Measurements from ENCODE around the gene TUT7. TPM values are rescaled to one million over a fixed set of nuclear protein-coding genes. Genes with fewer than 3 reads are reported as not detected.
"Not testable (repeated sequence)": the region's sequence is repeated elsewhere in the genome, so short reads cannot be mapped to it uniquely, and the experiment has no call there.

TUT7 gene
- total RNA-seq: 45.1 and 49.3 TPM in 2 replicates

- intact Hi-C loops (cut with micrococcal nuclease): loop anchor here (1.0 to 2.0 kb wide), 4 partner anchors 72 to 613 kb away; partner anchors contain the start of genes AGTPBP1, GAS1 and ISCA1
Observed at GRCh38 chr9:86354011-86354817, at the start of gene TUT7. TSS of gene TUT7 (minus strand) at chr9:86354410. CDS start at chr9:86353199, 1,211 bp downstream.

- intact Hi-C loops (cut with micrococcal nuclease): no loop called here
Observed at GRCh38 chr9:86402591-86402990, 48.4 kb upstream of the TUT7 start.

GRCh38 chr9:86396412-86396811 lies 42.2 kb upstream of the TUT7 start:
- intact Hi-C loops (cut with micrococcal nuclease): no loop called here

- intact Hi-C loops (cut with micrococcal nuclease): not testable (repeated sequence)
Observed at GRCh38 chr9:86390184-86390583, 36.0 kb upstream of the TUT7 start.

GRCh38 chr9:86389628-86390027 lies 35.4 kb upstream of the TUT7 start:
- intact Hi-C loops (cut with micrococcal nuclease): no loop called here

- intact Hi-C loops (cut with micrococcal nuclease): no loop called here
Observed at GRCh38 chr9:86387376-86387775, 33.2 kb upstream of the TUT7 start.

GRCh38 chr9:86383000-86383399 lies 28.8 kb upstream of the TUT7 start:
- intact Hi-C loops (cut with micrococcal nuclease): not testable (repeated sequence)

- intact Hi-C loops (cut with micrococcal nuclease): no loop called here
Observed at GRCh38 chr9:86376016-86376415, 21.8 kb upstream of the TUT7 start.

- intact Hi-C loops (cut with micrococcal nuclease): no loop called here
Observed at GRCh38 chr9:86369810-86370209, 15.6 kb upstream of the TUT7 start.

GRCh38 chr9:86368871-86369521 lies 14.8 kb upstream of the TUT7 start:
- intact Hi-C loops (cut with micrococcal nuclease): no loop called here

- intact Hi-C loops (cut with micrococcal nuclease): no loop called here
Observed at GRCh38 chr9:86361176-86361575, 7.0 kb upstream of the TUT7 start.

GRCh38 chr9:86359151-86359879 lies 5.1 kb upstream of the TUT7 start:
- intact Hi-C loops (cut with micrococcal nuclease): no loop called here

- intact Hi-C loops (cut with micrococcal nuclease): no loop called here
Observed at GRCh38 chr9:86356871-86357866, 3.0 kb upstream of the TUT7 start.

GRCh38 chr9:86355814-86356213 lies 1.6 kb upstream of the TUT7 start:
- intact Hi-C loops (cut with micrococcal nuclease): loop anchor here (2.0 kb wide), 1 partner anchor 591 kb away; the partner anchor contains the start of gene GAS1

- intact Hi-C loops (cut with micrococcal nuclease): loop anchor here (1.0 to 2.0 kb wide), 4 partner anchors 73 to 614 kb away; partner anchors contain the start of genes AGTPBP1, GAS1 and ISCA1
Observed at GRCh38 chr9:86354818-86355309, 654 bp upstream of the TUT7 start.

GRCh38 chr9:86353655-86354010 lies 577 bp downstream of the TUT7 start:
- intact Hi-C loops (cut with micrococcal nuclease): loop anchor here (1.0 to 2.0 kb wide), 6 partner anchors 71 to 1621 kb away; partner anchors contain the start of genes AGTPBP1, CDK20, GAS1 and ISCA1

GRCh38 chr9:86352440-86353077 lies 1.7 kb downstream of the TUT7 start:
- intact Hi-C loops (cut with micrococcal nuclease): loop anchor here (1.0 to 2.0 kb wide), 4 partner anchors 15 to 1622 kb away; partner anchors contain the start of gene CDK20

GRCh38 chr9:86351880-86352279 lies 2.3 kb downstream of the TUT7 start:
- intact Hi-C loops (cut with micrococcal nuclease): loop anchor here (1.0 to 2.0 kb wide), 4 partner anchors 15 to 1623 kb away; partner anchors contain the start of gene CDK20

GRCh38 chr9:86350006-86350760 lies 4.0 kb downstream of the TUT7 start:
- intact Hi-C loops (cut with micrococcal nuclease): no loop called here
